HCT116 (cell line): Measurements from ENCODE around the gene AUTS2. TPM values are rescaled to one million over a fixed set of nuclear protein-coding genes. Genes with fewer than 3 reads are reported as not detected.

ENCODE experiments used
- ATAC-seq: fragments of 200-7000 bp; cut with Tn5 transposase; 2 replicates; pipeline ENCODE4 v1.9.1; 2020; ENCODE audit warnings: mild to moderate bottlenecking, moderate library complexity
- BruUV-seq: library from RNA; stranded (reverse); fragments of 400-500 nt; replicated peaks from 2 replicates; lab custom pipeline; 2021; lab: Mats Ljungman, UMichigan
- CTCF ChIA-PET: fragments of 300-600 bp; sonication (Branson Sonifier 250); formaldehyde crosslinking; loops from one replicate; lab custom pipeline; 2021; ENCODE audit warnings: antibody characterized with exemption; lab: Charles Lee
- POLR2A ChIA-PET: fragments of 300-600, 350-600 bp; sonication (Branson Sonifier 250); formaldehyde crosslinking; loops from one replicate; lab custom pipeline; 2021; ENCODE audit warnings: antibody characterized with exemption; lab: Charles Lee
- RAD21 ChIA-PET, 2 experiments: fragments of 300-600 bp; sonication (Branson Sonifier 250); formaldehyde crosslinking; loops; one replicate each; lab custom pipeline; 2023; ENCODE audit warnings: low total read pairs in 2 of 2; ENCODE audit not compliant: uncharacterized antibody in 2 of 2, unreplicated experiment in 2 of 2, low non-redundant PET in 1 of 2; lab: Charles Lee
- DNase-seq: peaks from one replicate; pipeline ENCODE4 v3.0.0-alpha.2; 2010; ENCODE audit warnings: low read depth, low spot score
- H2AFZ ChIP-seq: fragments of 200-600 bp; shearing (Covaris generic), sonication (generic); 2 replicates; pipeline ENCODE4 v1.6.1; 2017; ENCODE audit warnings: low read depth, mixed run types, mixed read lengths, antibody characterized with exemption, low read length; ENCODE audit not compliant: poor library complexity, severe bottlenecking
- H3K27ac ChIP-seq: 2 replicates; pipeline ENCODE4 v1.5.1; 2012; ENCODE audit warnings: low read depth, low read length
- H3K27me3 ChIP-seq: fragments of 200-600 bp; sonication (generic); 2 replicates; pipeline ENCODE4 v1.6.1; 2016; ENCODE audit warnings: mixed run types, low read length, mixed read lengths; ENCODE audit not compliant: insufficient read depth
- H3K36me3 ChIP-seq, 2 experiments: fragments of 200-500 bp in 1 of 2; fragments of 200-600 bp in 1 of 2; sonication (Bioruptor generic) in 1 of 2; sonication (generic) in 1 of 2; 2 replicates each; pipeline versions ENCODE4 v1.5.1 to v1.6.1; 2014 to 2016; ENCODE audit warnings: low read length in 2 of 2, inconsistent platforms in 1 of 2, mixed read lengths in 1 of 2, mixed run types in 1 of 2; ENCODE audit not compliant: insufficient read depth in 2 of 2, control insufficient read depth in 1 of 2
- H3K4me1 ChIP-seq, 2 experiments: fragments of 200-600 bp in 1 of 2; sonication (generic) in 1 of 2; 2 replicates each; pipeline versions ENCODE4 v1.5.1 to v1.6.1; 2012 to 2017; ENCODE audit warnings: low read length in 2 of 2, inconsistent platforms in 1 of 2, mild to moderate bottlenecking in 1 of 2, mixed read lengths in 1 of 2, mixed run types in 1 of 2, moderate library complexity in 1 of 2; ENCODE audit not compliant: insufficient read depth in 2 of 2, control insufficient read depth in 1 of 2
- H3K4me2 ChIP-seq: fragments of 200-600 bp; sonication (generic); 2 replicates; pipeline ENCODE4 v1.6.1; 2017; ENCODE audit warnings: mixed run types, low read length, mixed read lengths
- H3K4me3 ChIP-seq, 2 experiments: fragments of 200-600 bp in 1 of 2; sonication (generic) in 1 of 2; replicated peaks in 1 of 2; 2 replicates each; pipeline ENCODE4 v1.5.1; 2011 to 2016; ENCODE audit warnings: low read length in 2 of 2, control low read depth in 1 of 2, low read depth in 1 of 2, mild to moderate bottlenecking in 1 of 2, mixed read lengths in 1 of 2, mixed run types in 1 of 2
- H3K79me2 ChIP-seq: fragments of 200-600 bp; sonication (generic); 2 replicates; pipeline ENCODE4 v1.6.1; 2017; ENCODE audit warnings: mild to moderate bottlenecking, mixed run types, low read length, moderate library complexity, mixed read lengths; ENCODE audit not compliant: insufficient read depth
- H3K9ac ChIP-seq: fragments of 200-600 bp; sonication (generic); 2 replicates; pipeline ENCODE4 v1.6.1; 2016; ENCODE audit warnings: low read length, mixed read lengths
- H3K9me2 ChIP-seq: fragments of 200-600 bp; sonication (generic), shearing (Covaris generic); 2 replicates; pipeline ENCODE4 v1.6.1; 2017; ENCODE audit warnings: mixed run types, mild to moderate bottlenecking, moderate library complexity; ENCODE audit not compliant: insufficient read depth
- H3K9me3 ChIP-seq, 2 experiments: fragments of 200-500 bp in 1 of 2; fragments of 200-600 bp in 1 of 2; sonication (Bioruptor generic) in 1 of 2; sonication (generic) in 1 of 2; 2 replicates each; pipeline ENCODE4 v1.6.1; 2014 to 2017; ENCODE audit warnings: low read length in 2 of 2, mixed read lengths in 2 of 2, inconsistent platforms in 1 of 2, low read depth in 1 of 2, mild to moderate bottlenecking in 1 of 2, mixed run types in 1 of 2, moderate library complexity in 1 of 2; ENCODE audit not compliant: control insufficient read depth in 1 of 2, insufficient read depth in 1 of 2
- H4K20me1 ChIP-seq: fragments of 200-600 bp; sonication (generic), shearing (Covaris generic); 2 replicates; pipeline ENCODE4 v1.6.1; 2017; ENCODE audit warnings: mixed run types, mild to moderate bottlenecking, moderate library complexity; ENCODE audit not compliant: insufficient read depth
- CBX3 ChIP-seq: IDR thresholded peaks from 2 replicates; pipeline ENCODE4 v1.6.1; 2012; ENCODE audit warnings: low read depth
- CEBPB ChIP-seq: IDR thresholded peaks from 2 replicates; pipeline ENCODE4 v1.6.1; 2012; ENCODE audit warnings: low read depth
- ELF1 ChIP-seq: IDR thresholded peaks from 2 replicates; pipeline ENCODE4 v1.6.1; 2012; ENCODE audit warnings: low read depth, borderline replicate concordance
- EZH2 ChIP-seq: fragments of 200-600 bp; sonication (generic); IDR thresholded peaks from 2 replicates; pipeline ENCODE4 v1.6.1; 2017; ENCODE audit warnings: antibody characterized with exemption, mixed run types
- EZH2phosphoT487 ChIP-seq: fragments of 200-600 bp; IDR thresholded peaks from 2 replicates; pipeline ENCODE4 v1.6.1; 2018; ENCODE audit warnings: antibody characterized with exemption, borderline replicate concordance
- FOSL1 ChIP-seq: IDR thresholded peaks from 2 replicates; pipeline ENCODE4 v1.6.1; 2012; ENCODE audit warnings: low read depth
- POLR2A ChIP-seq: IDR thresholded peaks from 2 replicates; pipeline ENCODE4 v1.7.0; 2011; ENCODE audit warnings: borderline replicate concordance; ENCODE audit not compliant: insufficient read depth, insufficient read length; ENCODE audit errors: extremely low read depth
- SIN3A ChIP-seq: IDR thresholded peaks from 2 replicates; pipeline ENCODE4 v1.6.1; 2012; ENCODE audit warnings: low read depth
- SP1 ChIP-seq: IDR thresholded peaks from 2 replicates; pipeline ENCODE4 v1.6.1; 2012; ENCODE audit warnings: low read depth
- SRF ChIP-seq: IDR thresholded peaks from 2 replicates; pipeline ENCODE4 v1.6.1; 2012; ENCODE audit warnings: low read depth
- TCF7L2 ChIP-seq: IDR thresholded peaks from 2 replicates; pipeline ENCODE4 v1.7.0; 2011; ENCODE audit warnings: borderline replicate concordance, inconsistent platforms; ENCODE audit not compliant: insufficient read depth, insufficient read length; ENCODE audit errors: extremely low read depth
- ZFX ChIP-seq: fragments of 450-650 bp; IDR thresholded peaks from 2 replicates; pipeline ENCODE4 v1.6.1; 2017
- intact Hi-C: fragments of 100-400 bp; cut with micrococcal nuclease; formaldehyde crosslinking; loops from 2 replicates; pipeline ENCODE4 v1.10.0; 2022
- total RNA-seq: library from RNA; stranded (reverse); gene quantifications from one replicate; pipeline ENCODE4 v1.2.1, GENCODE V29; 2021; ENCODE audit not compliant: unreplicated experiment
- TF ChIP-seq, protein P1 (sequence below): IDR thresholded peaks from 2 replicates; pipeline ENCODE4 v1.6.1; 2011; ENCODE audit warnings: mild to moderate bottlenecking, low read length, moderate library complexity; ENCODE audit not compliant: insufficient replicate concordance; ENCODE audit errors: extremely low read depth
- TF ChIP-seq, protein P2 (sequence below): IDR thresholded peaks from 2 replicates; pipeline ENCODE4 v1.6.1; 2012
- TF ChIP-seq, protein P3 (sequence below): IDR thresholded peaks from 2 replicates; pipeline ENCODE4 v1.6.1; 2012

AUTS2 gene
- total RNA-seq, 1 experiment from 2014 or later, result 0.93 TPM

DNA sequence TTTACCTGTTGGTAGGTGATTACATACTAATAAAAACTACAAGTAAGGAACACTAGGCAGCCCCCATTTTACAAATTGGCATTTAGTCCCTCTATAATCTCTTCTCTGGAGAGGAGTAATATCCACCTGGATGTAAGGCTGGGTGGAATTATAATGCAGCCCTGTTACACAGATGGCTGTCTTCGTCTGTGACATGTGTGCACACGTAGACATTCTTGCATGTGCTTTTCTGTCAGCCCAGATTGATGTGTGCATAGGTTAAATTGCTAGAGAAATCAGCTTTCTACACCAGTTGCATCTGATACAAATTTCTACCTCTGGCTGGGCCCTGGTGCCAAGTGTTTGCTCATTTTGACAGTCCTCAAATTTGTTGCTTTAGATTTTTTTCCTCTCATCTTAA is 715.9 kb downstream of the AUTS2 start:
- no TSS peak for BruUV-seq
- no peak overlapping the region for H2AFZ ChIP-seq
- no peak for TF ChIP-seq EZH2
- TF ChIP-seq TCF7L2, result no peak
- TF ChIP-seq, protein P1, sequence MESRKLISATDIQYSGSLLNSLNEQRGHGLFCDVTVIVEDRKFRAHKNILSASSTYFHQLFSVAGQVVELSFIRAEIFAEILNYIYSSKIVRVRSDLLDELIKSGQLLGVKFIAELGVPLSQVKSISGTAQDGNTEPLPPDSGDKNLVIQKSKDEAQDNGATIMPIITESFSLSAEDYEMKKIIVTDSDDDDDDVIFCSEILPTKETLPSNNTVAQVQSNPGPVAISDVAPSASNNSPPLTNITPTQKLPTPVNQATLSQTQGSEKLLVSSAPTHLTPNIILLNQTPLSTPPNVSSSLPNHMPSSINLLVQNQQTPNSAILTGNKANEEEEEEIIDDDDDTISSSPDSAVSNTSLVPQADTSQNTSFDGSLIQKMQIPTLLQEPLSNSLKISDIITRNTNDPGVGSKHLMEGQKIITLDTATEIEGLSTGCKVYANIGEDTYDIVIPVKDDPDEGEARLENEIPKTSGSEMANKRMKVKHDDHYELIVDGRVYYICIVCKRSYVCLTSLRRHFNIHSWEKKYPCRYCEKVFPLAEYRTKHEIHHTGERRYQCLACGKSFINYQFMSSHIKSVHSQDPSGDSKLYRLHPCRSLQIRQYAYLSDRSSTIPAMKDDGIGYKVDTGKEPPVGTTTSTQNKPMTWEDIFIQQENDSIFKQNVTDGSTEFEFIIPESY, result no peak
- TF ChIP-seq, protein P2, sequence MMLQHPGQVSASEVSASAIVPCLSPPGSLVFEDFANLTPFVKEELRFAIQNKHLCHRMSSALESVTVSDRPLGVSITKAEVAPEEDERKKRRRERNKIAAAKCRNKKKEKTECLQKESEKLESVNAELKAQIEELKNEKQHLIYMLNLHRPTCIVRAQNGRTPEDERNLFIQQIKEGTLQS, result no peak
- H3K9ac ChIP-seq, result no peak overlapping the region
- ChIA-PET RAD21 (no interaction called here), CTCF (no interaction called here), POLR2A (no interaction called here)
- no peaks in the 10 kb centered on the region for H3K4me1 ChIP-seq
- H3K4me3 ChIP-seq, result no peak overlapping the region
- no peak overlapping the region for H3K27ac ChIP-seq
- H3K79me2 ChIP-seq, result no peaks in the 10 kb centered on the region
- ATAC-seq (no peak), DNase-seq (no peak)
- H3K9me2 ChIP-seq, result no peaks in the 10 kb centered on the region
- intact Hi-C loops, result no loop called here
- H3K36me3 ChIP-seq, result no peaks in the 10 kb centered on the region
- H3K4me2 ChIP-seq, result no peak overlapping the region
- no peaks in the 10 kb centered on the region for H3K27me3 ChIP-seq
- H3K9me3 ChIP-seq, result peaks cover 5 to 42% of the 10 kb centered on the region in 2 experiments; a peak in 2 of 4 replicates
- H4K20me1 ChIP-seq, result no peaks in the 10 kb centered on the region

DNA sequence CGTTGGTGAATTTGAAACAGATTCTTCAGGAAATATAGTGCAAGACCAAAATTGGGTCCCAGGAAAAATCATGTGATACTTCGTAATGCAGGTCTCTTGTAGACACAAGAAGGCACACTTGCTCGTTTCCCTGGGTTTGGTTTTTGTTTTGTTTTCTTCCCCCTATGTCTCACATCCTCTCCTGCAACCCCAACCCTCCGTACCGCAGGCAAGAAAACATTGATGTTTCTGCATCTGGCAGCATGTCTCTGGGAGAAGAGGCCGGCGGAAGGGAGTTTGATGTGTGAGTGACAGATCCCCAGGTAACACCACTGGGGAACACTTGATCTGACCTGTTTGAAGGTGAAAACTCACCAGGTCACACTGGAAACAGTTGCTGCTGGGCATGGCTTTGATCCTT is 718.5 kb downstream of the AUTS2 start:
- Histone ChIP-seq H3K4me3 (no peak overlapping the region), H3K27ac (no peak overlapping the region), H3K9me2 (no peaks in the 10 kb centered on the region), H3K9me3 (peaks cover 5 to 51% of the 10 kb centered on the region in 2 experiments; a peak in 2 of 4 replicates), H4K20me1 (no peaks in the 10 kb centered on the region), H3K4me1 (no peaks in the 10 kb centered on the region), H3K79me2 (no peaks in the 10 kb centered on the region), H3K27me3 (no peaks in the 10 kb centered on the region), H3K36me3 (no peaks in the 10 kb centered on the region), H3K9ac (no peak overlapping the region), H3K4me2 (no peak overlapping the region), H2AFZ (no peak overlapping the region)
- DNase-seq, result no peak
- no peak for ATAC-seq
- intact Hi-C loops, result no loop called here
- RAD21 ChIA-PET, result no interaction called here
- POLR2A ChIA-PET, result no interaction called here
- CTCF ChIA-PET, result no interaction called here
- TF ChIP-seq, protein P1, result no peak
- TF ChIP-seq, protein P3, sequence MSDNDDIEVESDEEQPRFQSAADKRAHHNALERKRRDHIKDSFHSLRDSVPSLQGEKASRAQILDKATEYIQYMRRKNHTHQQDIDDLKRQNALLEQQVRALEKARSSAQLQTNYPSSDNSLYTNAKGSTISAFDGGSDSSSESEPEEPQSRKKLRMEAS, result no peak
- TF ChIP-seq SP1, result no peak
- no peak for TF ChIP-seq SRF
- no peak for TF ChIP-seq SIN3A
- no peak for TF ChIP-seq ZFX
- TF ChIP-seq FOSL1, result no peak
- TF ChIP-seq ELF1, result no peak
- TF ChIP-seq CEBPB, result no peak
- no peak for TF ChIP-seq POLR2A
- TF ChIP-seq EZH2phosphoT487, result no peak
- no peak for TF ChIP-seq CBX3
- TF ChIP-seq, protein P2, result no peak
- BruUV-seq, result no TSS peak
